GM12878 (cell line): ENCODE measurements around the gene SARS2. TPM values are rescaled to one million over a fixed set of nuclear protein-coding genes. Genes with fewer than 3 reads are reported as not detected.

Source experiments
- ASH2L ChIP-seq: fragments of 300-600, 200-600 bp; sonication (generic); IDR thresholded peaks from 2 replicates; pipeline ENCODE4 v1.6.1; 2017; ENCODE audit warnings: low read depth, mild to moderate bottlenecking, borderline replicate concordance
- ATF3 ChIP-seq: IDR thresholded peaks from 2 replicates; pipeline ENCODE4 v1.6.1; 2011; ENCODE audit warnings: low read depth, mild to moderate bottlenecking, low read length, moderate library complexity, borderline replicate concordance; ENCODE audit errors: extremely low read depth
- ATF7 ChIP-seq: fragments of 450-650 bp; IDR thresholded peaks from 2 replicates; pipeline ENCODE4 v1.6.1; 2016; ENCODE audit warnings: low read depth, mild to moderate bottlenecking
- CBX3 ChIP-seq: fragments of 200-600 bp; sonication (generic); IDR thresholded peaks from 2 replicates; pipeline ENCODE4 v1.6.1; 2016; ENCODE audit warnings: low read depth, borderline replicate concordance
- CEBPB ChIP-seq, 2 experiments: fragments of 150-350 bp in 1 of 2; IDR thresholded peaks; 2 replicates each; pipeline ENCODE4 v1.6.1; 2012 to 2014; ENCODE audit warnings: low read depth in 2 of 2, low read length in 2 of 2, borderline replicate concordance in 1 of 2, inconsistent platforms in 1 of 2
- CUX1 ChIP-seq: IDR thresholded peaks from 2 replicates; pipeline ENCODE4 v1.6.1; 2012; ENCODE audit warnings: improper control_type of control experiment, low read depth, low read length; ENCODE audit not compliant: insufficient replicate concordance
- EED ChIP-seq: sonication (generic); IDR thresholded peaks from 2 replicates; pipeline ENCODE4 v1.6.1; 2016; ENCODE audit warnings: antibody characterized with exemption, low read depth
- GABPA ChIP-seq: IDR thresholded peaks from 2 replicates; pipeline ENCODE4 v1.6.1; 2014; ENCODE audit warnings: antibody characterized with exemption, low read depth, mild to moderate bottlenecking, inconsistent platforms
- HSF1 ChIP-seq: fragments of 150-350 bp; IDR thresholded peaks from 2 replicates; pipeline ENCODE4 v1.6.1; 2014; ENCODE audit warnings: mild to moderate bottlenecking, low read depth, low read length
- JUND ChIP-seq: IDR thresholded peaks from 2 replicates; pipeline ENCODE4 v1.6.1; 2012; ENCODE audit warnings: low read depth, mild to moderate bottlenecking, low read length, improper control_type of control experiment, moderate library complexity
- KAT2A ChIP-seq: conservative IDR thresholded peaks from 2 replicates; pipeline ENCODE4 v1.6.1; 2011; ENCODE audit warnings: low read depth, low read length; ENCODE audit not compliant: control insufficient read depth
- MEF2B ChIP-seq: fragments of 450-650 bp; IDR thresholded peaks from 2 replicates; pipeline ENCODE4 v1.6.1; 2018; ENCODE audit warnings: mild to moderate bottlenecking, moderate library complexity; ENCODE audit not compliant: partially characterized antibody, poor library complexity, severe bottlenecking
- NR2C2 ChIP-seq: IDR thresholded peaks from 2 replicates; pipeline ENCODE4 v1.6.1; 2011; ENCODE audit warnings: borderline replicate concordance, low read depth; ENCODE audit not compliant: control insufficient read depth, insufficient read length
- NRF1 ChIP-seq: conservative IDR thresholded peaks from 2 replicates; pipeline ENCODE4 v1.6.1; 2011; ENCODE audit warnings: mild to moderate bottlenecking, low read depth, low read length, improper control_type of control experiment
- RAD21 ChIP-seq: IDR thresholded peaks from 2 replicates; pipeline ENCODE4 v1.6.1; 2011; ENCODE audit warnings: mild to moderate bottlenecking, low read depth, low read length, moderate library complexity; ENCODE audit not compliant: insufficient read depth
- RAD51 ChIP-seq: fragments of 450-650 bp; IDR thresholded peaks from 2 replicates; pipeline ENCODE4 v1.6.1; 2016; ENCODE audit warnings: moderate library complexity, mild to moderate bottlenecking, inconsistent platforms
- SREBF2 ChIP-seq: IDR thresholded peaks from 2 replicates; pipeline ENCODE4 v1.6.1; 2012; ENCODE audit warnings: mild to moderate bottlenecking, low read length
- SRF ChIP-seq, 2 experiments: IDR thresholded peaks; 2 replicates each; pipeline ENCODE4 v1.6.1; 2011; ENCODE audit warnings: low read depth in 2 of 2, low read length in 2 of 2, mild to moderate bottlenecking in 1 of 2, moderate library complexity in 1 of 2
- TARDBP ChIP-seq: IDR thresholded peaks from 2 replicates; pipeline ENCODE4 v1.6.1; 2016; ENCODE audit warnings: borderline replicate concordance
- YBX1 ChIP-seq: fragments of 450-650 bp; IDR thresholded peaks from 2 replicates; pipeline ENCODE4 v1.6.1; 2016; ENCODE audit warnings: antibody characterized with exemption
- polyA plus RNA-seq, 11 experiments: library from polyadenylated mRNA; depleted of rRNA in 4 of 11; unstranded in 6 of 11; stranded (reverse) in 5 of 11; fragments of >200 nt; fragmentation: Nextera tagmentation in 4 of 11; fragmentation: Illumina TruSeq in 1 of 11; extraction: Ambion mirVana in 4 of 11; extraction: Trizol in 1 of 11; gene quantifications; 1 replicate in 1 of 11; 2 replicates in 10 of 11; pipeline versions ENCODE4 v1.2.1 to v1.2.3, GENCODE V29; 2011 to 2016; ENCODE audit warnings: inconsistent platforms in 2 of 11, missing spikeins in 2 of 11, low read depth in 1 of 11
- total RNA-seq, 4 experiments: library from RNA; depleted of rRNA in 3 of 4; stranded (reverse); fragments of >200 nt in 3 of 4; fragmentation: Illumina TruSeq in 1 of 4; extraction: Trizol in 1 of 4; gene quantifications; 2 replicates each; pipeline versions ENCODE4 v1.2.1 to v1.2.3, GENCODE V29; 2013 to 2021

Gene SARS2
- total and polyA plus RNA-seq, 10 of the 15 experiments (the other 5 are each of a cell fraction or from before 2014, with no cell fraction given), result 2.6 to 50.3 (median 27.5) TPM

GRCh38 chr19:38930776-38931520 lies 385 bp upstream of the SARS2 start, which contains the start of gene MRPS12 (continued):
- TF ChIP-seq NRF1, result no peak
- TF ChIP-seq CBX3, result no peak
- peak; percentile 52 for TF ChIP-seq EED
- TF ChIP-seq TARDBP, result no peak
- no peak for TF ChIP-seq KAT2A
- TF ChIP-seq MEF2B, result no peak
- no peak for TF ChIP-seq ATF3
- TF ChIP-seq CUX1, result no peak
- TF ChIP-seq GABPA, result peak; percentile 79
- no peak for TF ChIP-seq RAD51
- no peak for TF ChIP-seq HSF1
- no peak for TF ChIP-seq CEBPB (IDR thresholded peaks at IDR 0.05; ENCODE audit: borderline replicate concordance in 1 of 2, low read depth in 2 of 2, low read length in 2 of 2)
- no peak for TF ChIP-seq SRF (IDR thresholded peaks at IDR 0.05; ENCODE audit: low read depth in 2 of 2, low read length in 2 of 2)
- no peak for TF ChIP-seq ATF7
- TF ChIP-seq JUND, result no peak
- no peak for TF ChIP-seq NR2C2
- TF ChIP-seq SREBF2, result no peak
- no peak for TF ChIP-seq YBX1
- no peak for TF ChIP-seq RAD21
- no peak for TF ChIP-seq ASH2L
